HCT116 (cell line): ENCODE data around the gene INS. TPM values are rescaled to one million over a fixed set of nuclear protein-coding genes. Genes with fewer than 3 reads are reported as not detected.

Experiments
- ATAC-seq: fragments of 200-7000 bp; cut with Tn5 transposase; 2 replicates; pipeline ENCODE4 v1.9.1; 2020; ENCODE audit warnings: mild to moderate bottlenecking, moderate library complexity
- BruUV-seq: library from RNA; stranded (reverse); fragments of 400-500 nt; replicated peaks from 2 replicates; lab custom pipeline; 2021; lab: Mats Ljungman, UMichigan
- CTCF ChIA-PET: fragments of 300-600 bp; sonication (Branson Sonifier 250); formaldehyde crosslinking; loops from one replicate; lab custom pipeline; 2021; ENCODE audit warnings: antibody characterized with exemption; lab: Charles Lee
- POLR2A ChIA-PET: fragments of 300-600, 350-600 bp; sonication (Branson Sonifier 250); formaldehyde crosslinking; loops from one replicate; lab custom pipeline; 2021; ENCODE audit warnings: antibody characterized with exemption; lab: Charles Lee
- RAD21 ChIA-PET, 2 experiments: fragments of 300-600 bp; sonication (Branson Sonifier 250); formaldehyde crosslinking; loops; one replicate each; lab custom pipeline; 2023; ENCODE audit warnings: low total read pairs in 2 of 2; ENCODE audit not compliant: uncharacterized antibody in 2 of 2, unreplicated experiment in 2 of 2, low non-redundant PET in 1 of 2; lab: Charles Lee
- DNase-seq: peaks from one replicate; pipeline ENCODE4 v3.0.0-alpha.2; 2010; ENCODE audit warnings: low read depth, low spot score
- H2AFZ ChIP-seq: fragments of 200-600 bp; shearing (Covaris generic), sonication (generic); 2 replicates; pipeline ENCODE4 v1.6.1; 2017; ENCODE audit warnings: low read depth, mixed run types, mixed read lengths, antibody characterized with exemption, low read length; ENCODE audit not compliant: poor library complexity, severe bottlenecking
- H3K27ac ChIP-seq: 2 replicates; pipeline ENCODE4 v1.5.1; 2012; ENCODE audit warnings: low read depth, low read length
- H3K27me3 ChIP-seq: fragments of 200-600 bp; sonication (generic); 2 replicates; pipeline ENCODE4 v1.6.1; 2016; ENCODE audit warnings: mixed run types, low read length, mixed read lengths; ENCODE audit not compliant: insufficient read depth
- H3K36me3 ChIP-seq, 2 experiments: fragments of 200-500 bp in 1 of 2; fragments of 200-600 bp in 1 of 2; sonication (Bioruptor generic) in 1 of 2; sonication (generic) in 1 of 2; 2 replicates each; pipeline versions ENCODE4 v1.5.1 to v1.6.1; 2014 to 2016; ENCODE audit warnings: low read length in 2 of 2, inconsistent platforms in 1 of 2, mixed read lengths in 1 of 2, mixed run types in 1 of 2; ENCODE audit not compliant: insufficient read depth in 2 of 2, control insufficient read depth in 1 of 2
- H3K4me1 ChIP-seq, 2 experiments: fragments of 200-600 bp in 1 of 2; sonication (generic) in 1 of 2; 2 replicates each; pipeline versions ENCODE4 v1.5.1 to v1.6.1; 2012 to 2017; ENCODE audit warnings: low read length in 2 of 2, inconsistent platforms in 1 of 2, mild to moderate bottlenecking in 1 of 2, mixed read lengths in 1 of 2, mixed run types in 1 of 2, moderate library complexity in 1 of 2; ENCODE audit not compliant: insufficient read depth in 2 of 2, control insufficient read depth in 1 of 2
- H3K4me2 ChIP-seq: fragments of 200-600 bp; sonication (generic); 2 replicates; pipeline ENCODE4 v1.6.1; 2017; ENCODE audit warnings: mixed run types, low read length, mixed read lengths
- H3K4me3 ChIP-seq, 2 experiments: fragments of 200-600 bp in 1 of 2; sonication (generic) in 1 of 2; replicated peaks in 1 of 2; 2 replicates each; pipeline ENCODE4 v1.5.1; 2011 to 2016; ENCODE audit warnings: low read length in 2 of 2, control low read depth in 1 of 2, low read depth in 1 of 2, mild to moderate bottlenecking in 1 of 2, mixed read lengths in 1 of 2, mixed run types in 1 of 2
- H3K79me2 ChIP-seq: fragments of 200-600 bp; sonication (generic); 2 replicates; pipeline ENCODE4 v1.6.1; 2017; ENCODE audit warnings: mild to moderate bottlenecking, mixed run types, low read length, moderate library complexity, mixed read lengths; ENCODE audit not compliant: insufficient read depth
- H3K9ac ChIP-seq: fragments of 200-600 bp; sonication (generic); 2 replicates; pipeline ENCODE4 v1.6.1; 2016; ENCODE audit warnings: low read length, mixed read lengths
- H3K9me2 ChIP-seq: fragments of 200-600 bp; sonication (generic), shearing (Covaris generic); 2 replicates; pipeline ENCODE4 v1.6.1; 2017; ENCODE audit warnings: mixed run types, mild to moderate bottlenecking, moderate library complexity; ENCODE audit not compliant: insufficient read depth
- H3K9me3 ChIP-seq, 2 experiments: fragments of 200-500 bp in 1 of 2; fragments of 200-600 bp in 1 of 2; sonication (Bioruptor generic) in 1 of 2; sonication (generic) in 1 of 2; 2 replicates each; pipeline ENCODE4 v1.6.1; 2014 to 2017; ENCODE audit warnings: low read length in 2 of 2, mixed read lengths in 2 of 2, inconsistent platforms in 1 of 2, low read depth in 1 of 2, mild to moderate bottlenecking in 1 of 2, mixed run types in 1 of 2, moderate library complexity in 1 of 2; ENCODE audit not compliant: control insufficient read depth in 1 of 2, insufficient read depth in 1 of 2
- H4K20me1 ChIP-seq: fragments of 200-600 bp; sonication (generic), shearing (Covaris generic); 2 replicates; pipeline ENCODE4 v1.6.1; 2017; ENCODE audit warnings: mixed run types, mild to moderate bottlenecking, moderate library complexity; ENCODE audit not compliant: insufficient read depth
- CTCF ChIP-seq, 3 experiments: fragments of 200-600 bp in 1 of 3; sonication (generic) in 1 of 3; IDR thresholded peaks in 2 of 3; conservative IDR thresholded peaks in 1 of 3; 2 replicates each; pipeline ENCODE4 v1.5.1; 2012 to 2017; ENCODE audit warnings: low read depth in 2 of 3, low read length in 2 of 3, antibody characterized with exemption in 1 of 3, borderline replicate concordance in 1 of 3, control low read depth in 1 of 3, mild to moderate bottlenecking in 1 of 3, mixed read lengths in 1 of 3, mixed run types in 1 of 3, moderate library complexity in 1 of 3; ENCODE audit not compliant: insufficient read depth in 1 of 3
- POLR2AphosphoS5 ChIP-seq: IDR thresholded peaks from 2 replicates; pipeline ENCODE4 v1.6.1; 2011; ENCODE audit warnings: mild to moderate bottlenecking, low read depth, low read length, moderate library complexity
- RAD21 ChIP-seq: IDR thresholded peaks from 2 replicates; pipeline ENCODE4 v1.6.1; 2012; ENCODE audit warnings: low read depth, mild to moderate bottlenecking
- intact Hi-C: fragments of 100-400 bp; cut with micrococcal nuclease; formaldehyde crosslinking; loops from 2 replicates; pipeline ENCODE4 v1.10.0; 2022
- total RNA-seq: library from RNA; stranded (reverse); gene quantifications from one replicate; pipeline ENCODE4 v1.2.1, GENCODE V29; 2021; ENCODE audit not compliant: unreplicated experiment

Gene INS
- total RNA-seq, 1 experiment from 2014 or later: 0.44 TPM

- peak; percentile 62 for DNase-seq
Observed at GRCh38 chr11:2149864-2150847, 10.9 kb downstream of the INS start.

More at GRCh38 chr11:2149864-2150847, 10.9 kb downstream of the INS start:
- peak; percentile 43 for ATAC-seq
- BruUV-seq: no TSS peak
- intact Hi-C loops: loop anchor here (1.0 to 5.0 kb wide), 2 partner anchors 268 to 443 kb away; no protein-coding TSS in a partner anchor
- no peak overlapping the region for H2AFZ ChIP-seq
- no peak overlapping the region for H3K4me2 ChIP-seq
- no peaks in the 10 kb centered on the region for H3K79me2 ChIP-seq
- H3K9ac ChIP-seq: no peak overlapping the region
- H3K36me3 ChIP-seq: no peaks in the 10 kb centered on the region
- H3K27ac ChIP-seq: no peak overlapping the region
- no peaks in the 10 kb centered on the region; the same call in 1 of the 2 replicates for H3K27me3 ChIP-seq
- POLR2A ChIA-PET: interaction anchor here (0.8 to 2.9 kb wide), 4 partner anchors 113 to 316 kb away, joined by 3 to 14 read pairs (median 3); partner anchors contain the start of gene SYT8
- RAD21 ChIA-PET: interaction anchor here (0.9 to 4.5 kb wide), 7 partner anchors 112 to 497 kb away, joined by 4 to 55 read pairs (median 18); no protein-coding TSS in a partner anchor
- no peak overlapping the region for H3K4me3 ChIP-seq
- CTCF ChIA-PET: interaction anchor here (0.6 to 11.5 kb wide), 24 partner anchors 8 to 603 kb away, joined by 3 to 351 read pairs (median 10); partner anchors contain the start of genes MRPL23, SYT8 and TNNI2
- no peaks in the 10 kb centered on the region for H3K9me3 ChIP-seq
- TF ChIP-seq RAD21: peak; percentile 95
- TF ChIP-seq CTCF (IDR thresholded peaks at IDR 0.05 in 2 of 3, conservative IDR thresholded peaks at IDR 0.05 in 1 of 3; ENCODE audit: borderline replicate concordance in 1 of 3, insufficient read depth in 1 of 3, low read depth in 2 of 3, low read length in 2 of 3): peak; percentile 61 to 93 (median 66)
- TF ChIP-seq POLR2AphosphoS5: no peak
- peaks cover 0 to 4% of the 10 kb centered on the region in 2 experiments; a peak in 1 of 4 replicates for H3K4me1 ChIP-seq
- H4K20me1 ChIP-seq: no peaks in the 10 kb centered on the region
- no peaks in the 10 kb centered on the region for H3K9me2 ChIP-seq
